Neural cell (in vitro differentiated cells): ENCODE measurements around the gene SUMO2.

ENCODE experiments used
- CTCF ChIP-seq: fragments of 450-650 bp; IDR thresholded peaks from 2 replicates; pipeline ENCODE4 v1.5.1; 2014; ENCODE audit warnings: antibody characterized with exemption, mild to moderate bottlenecking, moderate library complexity; ENCODE audit not compliant: poor library complexity, severe bottlenecking
- EP300 ChIP-seq: fragments of 450-650 bp; conservative IDR thresholded peaks from 2 replicates; pipeline ENCODE4 v1.6.1; 2014; ENCODE audit warnings: antibody characterized with exemption, mild to moderate bottlenecking, moderate library complexity; ENCODE audit not compliant: poor library complexity, severe bottlenecking
- EZH2 ChIP-seq: fragments of 200-600, 300-800 bp; shearing (Covaris generic), sonication (generic); IDR thresholded peaks from 2 replicates; pipeline ENCODE4 v1.6.1; 2014; ENCODE audit warnings: antibody characterized with exemption, low read length, borderline replicate concordance, mild to moderate bottlenecking; ENCODE audit not compliant: insufficient read depth, poor library complexity, severe bottlenecking
- RAD21 ChIP-seq: fragments of 450-650 bp; conservative IDR thresholded peaks from 2 replicates; pipeline ENCODE4 v1.6.1; 2014; ENCODE audit warnings: antibody characterized with exemption, mild to moderate bottlenecking, moderate library complexity
- REST ChIP-seq: IDR thresholded peaks from 2 replicates; pipeline ENCODE4 v1.6.1; 2012; ENCODE audit warnings: borderline replicate concordance
- TAF1 ChIP-seq: IDR thresholded peaks from 2 replicates; pipeline ENCODE4 v1.6.1; 2012; ENCODE audit warnings: low read depth

- TF ChIP-seq TAF1 (peak; percentile 63), CTCF (peak; percentile 48), EP300 (peak; percentile 65), RAD21 (no peak), EZH2 (no peak), REST (no peak)
Measured at GRCh38 chr17:75205037-75205792, 22.5 kb upstream of the SUMO2 start, which contains the start of gene NUP85.
